ENCODE measurements around the gene SRSF9.

SRSF9 gene

DNA sequence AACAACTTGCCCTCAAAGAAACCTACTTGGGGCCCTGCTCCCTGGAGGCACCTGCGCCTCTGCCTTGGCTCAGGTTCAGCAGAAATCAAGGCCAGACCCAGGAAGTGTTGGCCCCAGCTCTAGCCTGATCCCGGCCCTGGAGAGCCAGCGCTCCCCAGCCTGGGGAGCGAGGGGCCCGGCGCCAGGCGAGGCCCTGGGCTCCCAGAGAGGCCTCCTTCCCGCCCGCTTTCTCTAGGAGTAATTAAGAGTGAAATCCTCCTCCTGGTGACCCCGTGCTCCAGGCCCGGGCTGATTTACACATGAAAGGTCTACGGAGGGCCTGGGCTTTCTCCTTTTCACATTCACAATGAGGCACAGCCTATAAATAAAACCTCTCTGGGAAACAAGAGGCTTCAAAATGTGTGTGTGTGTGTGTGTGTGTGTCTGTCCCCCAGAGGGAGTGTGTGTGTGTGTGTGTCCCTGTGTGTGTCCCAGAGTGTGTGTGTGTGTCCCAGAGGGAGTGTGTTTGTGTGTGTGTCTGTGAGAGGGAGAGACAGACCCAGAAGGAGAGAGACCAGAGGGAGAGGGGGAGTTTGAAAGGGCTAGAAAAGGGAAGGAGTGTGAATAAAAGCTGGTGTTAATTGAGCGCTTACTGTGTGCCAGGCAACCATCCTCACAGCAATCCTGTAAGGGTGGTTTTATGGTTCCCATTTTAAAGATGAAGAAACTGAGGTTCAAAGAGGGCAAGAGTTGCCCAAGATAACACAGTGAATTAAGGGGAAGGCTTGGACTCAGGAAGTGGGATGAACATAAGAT is 55.5 kb downstream of the SRSF9 start:
- no peak overlapping the region for H3K4me2 ChIP-seq
- H3K9ac ChIP-seq = 0 out of 22 replicates have a peak overlapping the region, but pooled peaks of 1 of the 11 experiments have one; percentile 31
- no peaks in the 10 kb centered on the region for H3K9me3 ChIP-seq (replicated peaks in 1 of 11)
- no peaks in the 10 kb centered on the region for H3K27me3 ChIP-seq
- H4K20me1 ChIP-seq = no peaks in the 10 kb centered on the region
- peaks cover 0 to 9% (median 0%) of the 10 kb centered on the region in 10 experiments; a peak in 3 of 20 replicates for H3K4me1 ChIP-seq
- no peak overlapping the region for H3K27ac ChIP-seq
- H3K4me3 ChIP-seq = no peak overlapping the region
- TF ChIP-seq Cebpa-rat (IDR thresholded peaks at IDR 0.05) = no peak
- no peaks in the 10 kb centered on the region for H3K36me3 ChIP-seq

DNA sequence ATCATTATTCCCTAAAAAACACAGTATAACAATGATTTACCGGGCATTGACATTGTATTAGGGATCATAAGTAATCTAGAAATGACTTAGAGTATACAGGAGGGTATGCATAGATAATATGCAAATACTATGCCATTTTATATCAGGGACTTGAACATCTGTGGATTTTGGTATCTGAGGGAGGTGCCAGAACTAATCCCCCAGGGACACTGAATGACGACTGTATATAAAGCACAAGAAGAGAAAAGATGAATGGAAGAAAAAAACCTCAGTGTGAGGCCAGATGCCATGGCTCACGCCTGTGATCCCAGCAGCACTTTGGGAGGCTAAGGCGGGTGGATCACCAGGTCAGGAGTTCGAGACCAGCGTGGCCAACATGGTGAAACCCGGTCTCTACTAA is 57.1 kb downstream of the SRSF9 start:
- no peak for TF ChIP-seq Cebpa-rat (IDR thresholded peaks at IDR 0.05)

More for the DNA sequence above, 57.1 kb downstream of the SRSF9 start:
- Histone ChIP-seq H3K27me3 (no peaks in the 10 kb centered on the region), H3K4me3 (no peak overlapping the region), H3K36me3 (no peaks in the 10 kb centered on the region), H3K9ac (no peak overlapping the region), H3K9me3 (replicated peaks in 1 of 11) (no peaks in the 10 kb centered on the region), H4K20me1 (no peaks in the 10 kb centered on the region), H3K4me2 (no peak overlapping the region; a peak in 1 of 22 replicates), H3K27ac (no peak overlapping the region), H3K4me1 (peaks cover 0 to 9% (median 0%) of the 10 kb centered on the region in 10 experiments; a peak in 3 of 20 replicates)
